OCI-LY1 (cell line): ENCODE measurements around the gene GNG2.
A peak's percentile ranks its signal among the peaks of the same experiment; 100 is the strongest.

Experiments
- H2AFZ ChIP-seq: fragments of 200-600 bp; sonication (generic), shearing (Covaris generic); 2 replicates; pipeline ENCODE4 v1.6.0; 2014; ENCODE audit warnings: antibody characterized with exemption, mild to moderate bottlenecking, low read length
- H3F3A ChIP-seq: fragments of 200-600 bp; sonication (generic), shearing (Covaris generic); 2 replicates; pipeline ENCODE4 v1.6.0; 2014; ENCODE audit warnings: mild to moderate bottlenecking, antibody characterized with exemption, low read length, moderate library complexity; ENCODE audit not compliant: insufficient read depth
- H3K27ac ChIP-seq: fragments of 200-600 bp; sonication (generic); 2 replicates; pipeline ENCODE4 v1.5.1; 2014; ENCODE audit warnings: low read length, mixed run types, mild to moderate bottlenecking, low read depth; ENCODE audit not compliant: poor library complexity, severe bottlenecking
- H3K27me3 ChIP-seq: fragments of 200-600 bp; sonication (generic); 2 replicates; pipeline ENCODE4 v1.6.0; 2014; ENCODE audit warnings: antibody characterized with exemption, mild to moderate bottlenecking, low read length, moderate library complexity; ENCODE audit not compliant: insufficient read depth
- H3K36me3 ChIP-seq: fragments of 200-600 bp; sonication (generic); 2 replicates; pipeline ENCODE4 v1.6.1; 2014; ENCODE audit warnings: mild to moderate bottlenecking, antibody characterized with exemption, low read length, moderate library complexity, mixed read lengths; ENCODE audit not compliant: insufficient read depth
- H3K4me1 ChIP-seq: fragments of 200-600 bp; sonication (generic); 2 replicates; pipeline ENCODE4 v1.5.1; 2014; ENCODE audit warnings: mild to moderate bottlenecking, low read length, moderate library complexity; ENCODE audit not compliant: insufficient read depth, severe bottlenecking
- H3K4me2 ChIP-seq: fragments of 200-600 bp; sonication (generic), shearing (Covaris generic); 2 replicates; pipeline ENCODE4 v1.6.1; 2014; ENCODE audit warnings: low read length
- H3K4me3 ChIP-seq: fragments of 200-600 bp; sonication (generic); 2 replicates; pipeline ENCODE4 v1.5.1; 2014; ENCODE audit warnings: low read length, low read depth, mild to moderate bottlenecking, mixed read lengths; ENCODE audit not compliant: poor library complexity, severe bottlenecking
- H3K79me2 ChIP-seq: fragments of 200-600 bp; shearing (Covaris generic); 2 replicates; pipeline ENCODE4 v1.6.1; 2016; ENCODE audit warnings: mixed run types, low read length, mixed read lengths; ENCODE audit not compliant: insufficient read depth
- H3K9ac ChIP-seq: fragments of 200-600 bp; sonication (generic), shearing (Covaris generic); 2 replicates; pipeline ENCODE4 v1.6.1; 2014; ENCODE audit warnings: mild to moderate bottlenecking, low read length, mixed read lengths
- H3K9me2 ChIP-seq: fragments of 200-600 bp; sonication (generic), shearing (Covaris generic); 2 replicates; pipeline ENCODE4 v1.6.1; 2014; ENCODE audit warnings: low read depth, mild to moderate bottlenecking, low read length, mixed read lengths
- H3K9me3 ChIP-seq: fragments of 200-600 bp; shearing (Covaris generic); 2 replicates; pipeline ENCODE4 v1.6.1; 2014; ENCODE audit warnings: low read length, mixed read lengths
- H4K20me1 ChIP-seq: fragments of 200-600 bp; sonication (generic), shearing (Covaris generic); 2 replicates; pipeline ENCODE4 v1.6.0; 2016; ENCODE audit warnings: mild to moderate bottlenecking, low read length; ENCODE audit not compliant: insufficient read depth
- CTCF ChIP-seq: fragments of 200-600 bp; sonication (generic), shearing (Covaris generic); IDR thresholded peaks from 2 replicates; pipeline ENCODE4 v1.5.1; 2017; ENCODE audit warnings: mild to moderate bottlenecking, antibody characterized with exemption, low read length, moderate library complexity, mixed read lengths
- EZH2 ChIP-seq: fragments of 200-600 bp; sonication (generic), shearing (Covaris generic); IDR thresholded peaks from 2 replicates; pipeline ENCODE4 v1.8.0; 2017; ENCODE audit warnings: borderline replicate concordance, mixed run types, mild to moderate bottlenecking, antibody characterized with exemption, low read length, moderate library complexity, mixed read lengths

Gene GNG2

GRCh38 chr14:51846631-51847488, 13.6 kb upstream of the GNG2 start:
- Histone ChIP-seq H3K9me2 (no peaks in the 10 kb centered on the region), H3K36me3 (no peaks in the 10 kb centered on the region; the same call in 1 of the 2 replicates), H3K27me3 (no peaks in the 10 kb centered on the region), H4K20me1 (no peaks in the 10 kb centered on the region), H3K4me2 (peak overlapping the region; percentile 92), H3K4me1 (peaks cover 48% of the 10 kb centered on the region), H3K9me3 (no peaks in the 10 kb centered on the region), H3K79me2 (no peaks in the 10 kb centered on the region), H3F3A (no peaks in the 10 kb centered on the region), H3K4me3 (peak overlapping the region; percentile 56), H3K27ac (peak overlapping the region; percentile 95), H3K9ac (peak overlapping the region; percentile 48; the same call in 1 of the 2 replicates), H2AFZ (peak overlapping the region; percentile 32)
- TF ChIP-seq CTCF (no peak), EZH2 (no peak)

DNA sequence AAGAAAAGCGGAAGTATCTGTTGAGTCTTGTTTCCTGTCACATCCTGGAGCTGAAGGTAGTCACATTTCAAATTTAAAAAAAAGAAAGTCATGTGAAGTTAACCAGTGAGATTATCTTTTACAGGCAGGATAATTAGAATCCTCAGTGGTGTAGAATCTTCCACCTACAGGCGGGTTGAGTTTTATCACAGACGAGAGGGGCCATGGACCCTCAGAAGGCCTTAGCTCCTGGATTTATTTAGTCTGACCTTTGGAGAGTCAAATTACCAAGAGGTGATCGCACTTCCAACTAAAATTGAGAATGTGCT, 13.0 kb upstream of the GNG2 start:
- no peaks in the 10 kb centered on the region for H3F3A ChIP-seq
- H3K9ac ChIP-seq = no peak overlapping the region; the same call in 1 of the 2 replicates
- H3K9me2 ChIP-seq = no peaks in the 10 kb centered on the region
- peak overlapping the region; percentile 92 for H3K4me2 ChIP-seq
- TF ChIP-seq EZH2 = no peak
- TF ChIP-seq CTCF = no peak
- peak overlapping the region; percentile 32; the same call in 1 of the 2 replicates for H2AFZ ChIP-seq
- H3K79me2 ChIP-seq = no peaks in the 10 kb centered on the region
- no peaks in the 10 kb centered on the region; the same call in 1 of the 2 replicates for H3K36me3 ChIP-seq
- H3K27ac ChIP-seq = peak overlapping the region; percentile 95
- no peaks in the 10 kb centered on the region for H3K9me3 ChIP-seq
- H4K20me1 ChIP-seq = no peaks in the 10 kb centered on the region
- H3K27me3 ChIP-seq = no peaks in the 10 kb centered on the region
- H3K4me1 ChIP-seq = peaks cover 48% of the 10 kb centered on the region
- H3K4me3 ChIP-seq = peak overlapping the region; percentile 56

- Histone ChIP-seq H4K20me1 (no peaks in the 10 kb centered on the region), H3K36me3 (no peaks in the 10 kb centered on the region; the same call in 1 of the 2 replicates), H3K27ac (peak overlapping the region; percentile 95), H3K9me3 (no peaks in the 10 kb centered on the region), H3K4me1 (peaks cover 48% of the 10 kb centered on the region), H3K9me2 (no peaks in the 10 kb centered on the region), H3K4me3 (no peak overlapping the region), H3K27me3 (no peaks in the 10 kb centered on the region), H3F3A (no peaks in the 10 kb centered on the region), H2AFZ (0 out of 2 replicates have a peak overlapping the region, but pooled peaks have one; percentile 59), H3K79me2 (no peaks in the 10 kb centered on the region), H3K4me2 (no peak overlapping the region), H3K9ac (no peak overlapping the region)
- TF ChIP-seq CTCF = no peak
- no peak for TF ChIP-seq EZH2
Measured at GRCh38 chr14:51848120-51848519, 12.3 kb upstream of the GNG2 start.
